Esophagus (tissue), 2 donors: ENCODE results near the gene COL4A2. TPM values are rescaled to one million over a fixed set of nuclear protein-coding genes. Genes with fewer than 3 reads are reported as not detected.
A peak's percentile ranks its signal among the peaks of the same experiment; 100 is the strongest.

Source experiments
- H3K27ac ChIP-seq, 2 donors: one replicate each; pipeline ENCODE4 v1.5.1; 2013; ENCODE audit warnings: low read depth in 2 of 2, mild to moderate bottlenecking in 2 of 2, inconsistent platforms in 1 of 2, low read length in 1 of 2, moderate library complexity in 1 of 2
- H3K27me3 ChIP-seq, 2 donors: one replicate each; pipeline ENCODE4 v1.6.1; 2013; ENCODE audit warnings: low read length in 2 of 2, control low read depth in 1 of 2, mild to moderate bottlenecking in 1 of 2; ENCODE audit not compliant: insufficient read depth in 2 of 2, control insufficient read depth in 1 of 2
- H3K36me3 ChIP-seq, 2 donors: one replicate each; pipeline ENCODE4 v1.6.1; 2013; ENCODE audit warnings: low read length in 1 of 2; ENCODE audit not compliant: control insufficient read depth in 2 of 2, insufficient read depth in 2 of 2
- H3K4me1 ChIP-seq, 2 donors: one replicate each; pipeline ENCODE4 v1.6.1; 2013; ENCODE audit warnings: low read length in 1 of 2; ENCODE audit not compliant: control insufficient read depth in 2 of 2, insufficient read depth in 2 of 2
- H3K4me3 ChIP-seq, 2 donors: one replicate each; pipeline ENCODE4 v1.5.1; 2013; ENCODE audit warnings: low read length in 2 of 2, mild to moderate bottlenecking in 2 of 2, low read depth in 1 of 2, moderate library complexity in 1 of 2
- H3K9me3 ChIP-seq, 2 donors: one replicate each; pipeline ENCODE4 v1.6.1; 2013; ENCODE audit warnings: mild to moderate bottlenecking in 2 of 2, low read depth in 1 of 2, low read length in 1 of 2, moderate library complexity in 1 of 2; ENCODE audit not compliant: control insufficient read depth in 2 of 2, insufficient read depth in 1 of 2
- WGBS, 2 donors: extraction: QIAGEN DNeasy Blood & Tissue Kit; methylation state at CpG; one replicate each; pipeline ENCODE4 v1.1.7; 2013; 5-methylcytosine and 5-hydroxymethylcytosine counted together
- polyA plus RNA-seq, 2 donors: library from polyadenylated mRNA; stranded (reverse); fragments of 200-250 nt; gene quantifications; one replicate each; pipeline ENCODE4 v1.2.3, GENCODE V29; 2013
- donor health status: healthy with polysubstance abuse.
- donor health status: Bipolar disorder and iron deficiency.

Gene COL4A2
- 10 to 100 TPM; 25.3 to 39.2 TPM for polyA plus RNA-seq

DNA sequence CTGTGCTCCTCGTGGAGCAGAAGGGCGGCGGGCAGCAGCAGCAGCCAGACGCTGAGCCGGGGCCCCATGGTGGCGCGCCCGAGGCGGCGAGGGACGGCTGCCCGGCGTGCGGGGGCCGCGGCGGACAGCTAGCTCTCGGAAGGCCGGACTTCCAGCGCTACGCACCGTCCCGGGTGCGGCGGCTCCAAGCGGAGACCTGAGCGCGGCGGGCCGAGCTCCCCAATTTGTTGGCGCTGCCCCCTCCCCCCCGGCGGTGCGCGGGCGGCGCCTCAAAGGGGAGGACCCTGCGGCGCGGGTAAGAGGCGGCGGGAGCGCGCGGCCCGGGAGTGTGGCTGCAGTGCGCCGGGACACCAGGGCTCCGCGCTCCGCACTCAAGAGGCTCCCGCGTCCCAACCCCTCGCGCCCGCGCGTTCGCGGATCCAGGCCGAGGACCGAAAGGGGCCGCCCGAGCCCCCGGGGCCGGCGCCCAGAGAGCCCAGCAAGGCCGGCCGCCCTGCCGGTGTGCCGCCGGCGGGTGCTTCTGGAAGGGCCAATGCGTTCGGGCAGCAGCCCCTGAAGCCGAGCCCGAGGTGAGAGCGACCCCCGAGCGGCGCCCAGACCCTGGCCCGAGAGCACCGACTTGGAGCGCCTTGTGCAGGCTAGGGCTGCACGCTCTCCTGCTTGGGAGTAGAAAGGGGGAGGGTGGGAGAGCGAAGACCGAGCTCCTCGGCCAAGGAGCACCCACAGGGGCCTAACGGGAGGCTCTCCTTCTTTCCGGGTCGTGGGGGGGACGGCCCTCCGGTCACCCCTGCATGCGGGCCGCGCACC lies at the start of gene COL4A2, which contains the start of gene COL4A1:
Gene COL4A2, plus strand, starts transcription at position 325 of the 807 bp plus-strand sequence. CDS start 620 bp downstream, outside the sequence.
Gene COL4A1, minus strand, starts transcription at position 198 of the 807 bp plus-strand sequence. Its CDS starts 130 bp downstream, at position 68.
- Histone ChIP-seq H3K27ac (peak within 1 kb of the TSS; percentile 76 to 86), H3K27me3 (peaks cover 0 to 13% of the 10 kb centered on the region in 2 donors), H3K36me3 (no peaks in the 10 kb centered on the region), H3K4me1 (peaks cover 0 to 11% of the 10 kb centered on the region in 2 donors), H3K9me3 (no peaks in the 10 kb centered on the region), H3K4me3 (peak within 1 kb of the TSS; percentile 59 to 62)
- WGBS, 2 donors: 2 to 3% methylated on average over 62 to 96 of the region's 96 CpGs

DNA sequence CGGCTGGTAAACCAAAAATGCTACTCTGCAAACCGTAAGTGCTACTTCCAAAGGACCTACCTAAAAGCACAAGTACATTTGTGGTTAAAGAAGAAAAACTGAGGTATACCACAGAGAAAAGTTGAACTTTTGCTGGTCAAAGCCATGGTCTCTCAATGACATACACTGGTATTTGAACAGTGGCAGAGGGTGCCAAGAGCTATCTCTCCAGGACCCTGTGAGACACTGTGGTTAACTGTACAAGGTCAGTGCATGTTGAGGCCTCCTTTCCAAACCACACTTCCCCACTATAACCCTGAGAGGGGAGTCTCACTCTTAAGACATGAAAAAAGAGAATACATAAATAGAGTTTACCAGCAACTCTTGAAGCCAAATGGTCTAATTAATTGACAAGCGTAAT lies 49.7 kb upstream of the COL4A2 start:
- no peak overlapping the region for H3K4me3 ChIP-seq
- no peak overlapping the region for H3K27ac ChIP-seq
- peaks cover 2 to 5% of the 10 kb centered on the region in 2 donors for H3K4me1 ChIP-seq
- no peaks in the 10 kb centered on the region for H3K9me3 ChIP-seq
- 88 to 94% methylated on average over 3 of the region's 3 CpGs for WGBS, 2 donors
- no peaks in the 10 kb centered on the region for H3K36me3 ChIP-seq
- H3K27me3 ChIP-seq: no peaks in the 10 kb centered on the region

DNA sequence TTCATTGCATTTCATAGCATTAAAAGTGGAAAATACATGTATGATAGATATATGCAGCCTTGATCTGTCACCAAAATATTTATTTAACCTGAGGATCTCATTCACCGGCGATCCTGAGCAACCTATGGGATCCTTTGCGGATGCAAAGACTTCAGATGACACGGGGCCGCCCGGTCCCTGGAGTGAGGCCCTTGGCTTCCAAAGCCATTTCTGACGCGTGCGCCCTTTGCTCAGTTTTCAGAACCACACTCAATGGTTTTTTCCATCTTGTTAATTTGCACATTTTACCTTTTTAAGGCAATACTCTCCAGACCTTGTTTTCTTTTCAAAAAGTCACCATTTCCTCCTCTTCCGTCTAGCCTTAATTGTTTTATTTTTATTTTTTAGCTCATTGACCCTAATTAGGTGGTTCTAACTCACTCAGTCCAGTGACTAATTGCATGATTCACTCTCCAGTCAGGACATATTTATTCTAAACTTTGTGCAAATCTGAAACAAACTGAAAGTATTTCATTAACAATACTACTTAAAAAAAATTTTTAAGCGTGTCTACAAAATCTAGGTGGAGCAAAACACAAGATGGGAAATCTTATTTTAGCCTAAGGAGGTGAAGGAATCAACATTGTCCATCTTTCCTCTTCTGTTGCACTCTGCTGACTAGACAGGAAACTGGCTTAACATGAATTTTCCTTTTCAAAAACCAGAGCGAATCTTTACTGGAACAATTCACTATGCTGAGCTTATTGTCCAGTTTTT lies 48.0 kb upstream of the COL4A2 start:
- Histone ChIP-seq H3K36me3 (no peaks in the 10 kb centered on the region), H3K4me1 (peaks cover 2 to 5% of the 10 kb centered on the region in 2 donors), H3K9me3 (no peaks in the 10 kb centered on the region), H3K27ac (no peak overlapping the region), H3K4me3 (no peak overlapping the region), H3K27me3 (no peaks in the 10 kb centered on the region)
- whole genome bisulfite sequencing, 2 donors: 72 to 75% methylated on average over 12 of the region's 12 CpGs

DNA sequence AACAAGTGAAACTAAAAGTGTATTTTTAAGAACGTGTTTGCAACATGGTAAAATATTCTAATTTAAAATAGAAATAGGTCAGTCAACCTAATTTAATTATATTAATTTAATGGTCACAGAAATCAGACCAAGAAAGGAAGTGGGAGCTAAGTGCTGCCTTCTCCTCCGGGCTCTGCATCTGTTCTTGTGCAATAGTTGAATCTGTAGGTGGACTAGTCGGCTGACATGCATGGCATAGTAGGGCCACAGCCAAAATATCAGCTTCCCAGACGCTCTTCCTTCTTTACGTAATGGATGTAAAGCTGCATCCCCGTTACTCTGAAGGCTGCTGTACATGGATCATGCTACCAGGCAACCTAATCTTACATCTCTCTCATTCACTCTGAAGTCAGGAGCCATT lies 47.4 kb upstream of the COL4A2 start:
- H3K4me1 ChIP-seq: peaks cover 2 to 5% of the 10 kb centered on the region in 2 donors

DNA sequence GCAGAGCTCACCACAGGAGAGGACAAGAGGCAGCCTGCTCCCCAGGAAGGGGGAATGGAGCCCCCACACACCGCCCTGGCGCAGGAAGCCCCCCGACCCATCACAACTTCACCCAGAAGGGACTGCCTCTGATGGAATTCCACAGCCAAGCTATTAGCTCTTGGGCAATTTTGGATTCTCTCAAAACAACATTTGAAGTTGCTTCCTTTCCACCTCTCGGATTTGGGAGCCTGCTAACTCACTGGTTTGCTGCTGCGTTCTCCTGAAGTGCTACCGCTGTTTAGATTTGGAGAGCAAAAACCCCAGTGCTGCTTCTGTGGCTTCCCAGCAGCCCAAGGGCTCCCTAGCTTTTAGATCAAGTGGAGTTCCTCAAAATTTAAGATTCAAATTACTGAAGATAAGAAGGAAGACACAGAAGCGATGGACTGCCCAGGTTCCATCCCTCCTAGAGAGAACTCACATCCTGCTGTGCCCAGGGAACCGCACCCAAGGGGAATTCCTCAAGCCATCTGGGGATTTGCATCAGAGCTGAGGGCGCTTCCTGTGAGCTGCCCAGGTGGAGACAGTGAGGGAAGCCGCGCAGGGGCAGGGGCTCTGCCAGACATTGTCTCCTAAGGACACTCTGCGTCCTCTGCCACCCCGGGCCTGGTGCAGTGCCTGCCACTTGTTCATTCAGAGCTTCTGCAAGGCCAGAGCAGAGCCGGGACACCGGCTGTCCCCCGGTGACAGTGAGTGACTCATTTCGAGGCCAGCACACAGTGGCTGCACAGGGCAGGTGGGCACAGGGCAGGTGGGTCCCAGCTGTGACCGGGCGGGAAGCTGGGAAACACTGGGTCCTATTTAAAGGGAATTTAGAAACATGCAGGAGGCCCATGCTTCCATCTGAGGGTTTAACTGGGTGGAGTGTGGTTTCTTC lies 45.7 kb upstream of the COL4A2 start:
- 79 to 80% methylated on average over 19 of the region's 19 CpGs for WGBS, 2 donors
- H3K4me3 ChIP-seq: no peak overlapping the region
- H3K9me3 ChIP-seq: no peaks in the 10 kb centered on the region
- H3K36me3 ChIP-seq: no peaks in the 10 kb centered on the region
- H3K4me1 ChIP-seq: peaks cover 2 to 5% of the 10 kb centered on the region in 2 donors
- peak overlapping the region in 1 of 2 donors; percentile 18 for H3K27ac ChIP-seq
- no peaks in the 10 kb centered on the region for H3K27me3 ChIP-seq

More for the DNA sequence above, 47.4 kb upstream of the COL4A2 start:
- Histone ChIP-seq H3K9me3 (no peaks in the 10 kb centered on the region), H3K36me3 (no peaks in the 10 kb centered on the region), H3K4me3 (no peak overlapping the region), H3K27me3 (no peaks in the 10 kb centered on the region), H3K27ac (peak overlapping the region in 1 of 2 donors; percentile 22)
- WGBS, 2 donors: 62 to 63% methylated on average over 6 of the region's 6 CpGs

DNA sequence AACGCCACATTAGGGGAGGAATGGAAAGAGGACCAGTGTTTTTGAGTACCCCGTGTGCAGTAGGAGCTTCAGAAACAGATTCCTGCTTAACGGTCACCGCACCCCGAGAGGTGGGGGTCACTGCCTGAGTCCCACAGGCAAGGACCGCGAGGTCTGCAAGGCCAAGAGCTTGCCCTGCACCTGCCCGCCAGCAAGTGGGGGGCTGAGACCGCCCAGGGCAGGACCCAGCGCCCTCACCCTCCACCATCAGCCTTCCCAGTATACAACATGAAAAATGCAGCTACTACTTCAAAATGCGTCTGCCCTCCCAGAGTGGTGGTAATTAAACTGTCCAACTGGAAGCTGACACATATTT lies 45.0 kb upstream of the COL4A2 start:
- WGBS, 2 donors: 83 to 84% methylated on average over 11 of the region's 11 CpGs
- Histone ChIP-seq H3K4me1 (peaks cover 2 to 6% of the 10 kb centered on the region in 2 donors), H3K36me3 (no peaks in the 10 kb centered on the region), H3K9me3 (no peaks in the 10 kb centered on the region), H3K4me3 (no peak overlapping the region), H3K27me3 (no peaks in the 10 kb centered on the region), H3K27ac (no peak overlapping the region)

DNA sequence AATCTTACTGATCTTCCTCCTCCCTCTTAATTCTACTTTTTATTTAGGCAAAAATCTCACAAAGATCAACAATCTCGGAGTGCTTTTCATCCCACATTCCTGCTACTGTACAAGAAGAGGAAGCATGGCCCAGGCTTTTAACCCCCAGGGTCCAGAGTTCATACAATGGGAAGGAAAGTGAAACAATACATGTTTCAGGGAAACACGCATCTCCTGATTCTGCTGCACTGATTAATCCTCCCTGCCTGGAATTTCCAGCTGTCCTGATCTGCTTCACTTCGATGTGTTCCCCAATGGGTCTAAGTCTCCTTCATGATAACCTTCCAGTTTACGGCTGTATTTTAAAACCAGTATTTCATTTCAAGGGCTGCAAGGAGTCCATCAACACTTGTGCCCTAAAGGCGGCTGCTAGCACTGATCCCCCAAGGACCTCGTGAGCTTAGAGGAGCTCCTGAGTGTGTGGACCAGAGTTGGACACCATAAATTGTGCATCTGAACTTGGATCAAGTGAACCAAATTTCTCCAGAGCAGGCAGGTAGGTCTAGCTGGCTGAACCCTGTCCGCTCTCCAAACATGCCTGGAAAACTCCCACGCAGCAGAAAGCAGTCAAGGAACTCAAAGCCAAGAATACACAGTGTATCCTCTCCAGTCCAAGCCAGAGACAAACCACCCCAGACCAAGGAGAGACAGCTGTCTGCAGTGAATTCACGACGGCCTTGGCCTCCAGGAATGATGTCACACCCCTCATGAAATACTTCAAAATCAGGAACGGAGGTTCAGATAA lies 44.4 kb upstream of the COL4A2 start:
- Histone ChIP-seq H3K4me3 (no peak overlapping the region), H3K4me1 (peaks cover 2 to 8% of the 10 kb centered on the region in 2 donors)
- 45 to 48% methylated on average over 11 of the region's 11 CpGs for WGBS, 2 donors

DNA sequence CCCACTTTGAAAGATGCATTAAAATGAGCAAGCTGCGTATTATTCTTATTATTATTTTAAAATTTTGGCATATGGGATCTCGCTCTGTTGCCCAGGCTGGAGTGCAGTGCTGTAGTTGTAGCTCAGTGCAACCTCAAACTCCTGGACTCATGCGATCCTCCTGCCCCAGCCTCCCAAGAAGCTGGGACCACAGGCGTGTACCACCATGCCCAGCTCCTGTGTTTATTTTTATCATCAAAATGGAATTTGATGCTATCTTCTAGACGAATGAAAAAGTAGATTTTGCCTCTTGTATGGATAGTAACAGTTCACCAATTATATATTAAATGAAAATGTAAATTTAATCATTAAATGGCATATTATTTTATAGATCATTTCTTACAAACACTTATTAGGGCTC lies 43.7 kb upstream of the COL4A2 start:
- H3K27ac ChIP-seq: no peak overlapping the region
- peaks cover 2 to 8% of the 10 kb centered on the region in 2 donors for H3K4me1 ChIP-seq
- H3K27me3 ChIP-seq: no peaks in the 10 kb centered on the region
- no peaks in the 10 kb centered on the region for H3K36me3 ChIP-seq
- H3K9me3 ChIP-seq: no peaks in the 10 kb centered on the region
- H3K4me3 ChIP-seq: no peak overlapping the region
- 76 to 85% methylated on average over 5 of the region's 5 CpGs for whole genome bisulfite sequencing, 2 donors

More for the DNA sequence above, 44.4 kb upstream of the COL4A2 start:
- H3K9me3 ChIP-seq: no peaks in the 10 kb centered on the region
- H3K36me3 ChIP-seq: no peaks in the 10 kb centered on the region
- peak overlapping the region in 1 of 2 donors; percentile 52 for H3K27ac ChIP-seq
- H3K27me3 ChIP-seq: no peaks in the 10 kb centered on the region
